Spleen (tissue), 7 donors: ENCODE results near the gene SYNGR4.

Source experiments
- CTCF ChIP-seq, 11 experiments: fragments of 200-600 bp in 7 of 11; fragments of 450-650 bp in 4 of 11; sonication (generic) in 4 of 11; IDR thresholded peaks in 8 of 11; conservative IDR thresholded peaks in 3 of 11; 1 replicate in 7 of 11; 2 replicates in 4 of 11; pipeline versions ENCODE4 v1.4.0 to v1.8.0; 2016 to 2021; ENCODE audit warnings: antibody characterized with exemption in 11 of 11, inconsistent platforms in 4 of 11, mild to moderate bottlenecking in 1 of 11
- POLR2AphosphoS5 ChIP-seq, 3 donors: sonication (generic); formaldehyde crosslinking; IDR thresholded peaks; one replicate each; pipeline ENCODE4 v1.5.1; 2017; ENCODE audit warnings: antibody characterized with exemption in 3 of 3
- donor health status: DM: no; HTN: no; CAD: no; lungs with moderate emphysema.
- donor health status: DM: no; HTN: no; CAD: no.
- donor health status: DM: no; HTN: no; CAD: no.

DNA sequence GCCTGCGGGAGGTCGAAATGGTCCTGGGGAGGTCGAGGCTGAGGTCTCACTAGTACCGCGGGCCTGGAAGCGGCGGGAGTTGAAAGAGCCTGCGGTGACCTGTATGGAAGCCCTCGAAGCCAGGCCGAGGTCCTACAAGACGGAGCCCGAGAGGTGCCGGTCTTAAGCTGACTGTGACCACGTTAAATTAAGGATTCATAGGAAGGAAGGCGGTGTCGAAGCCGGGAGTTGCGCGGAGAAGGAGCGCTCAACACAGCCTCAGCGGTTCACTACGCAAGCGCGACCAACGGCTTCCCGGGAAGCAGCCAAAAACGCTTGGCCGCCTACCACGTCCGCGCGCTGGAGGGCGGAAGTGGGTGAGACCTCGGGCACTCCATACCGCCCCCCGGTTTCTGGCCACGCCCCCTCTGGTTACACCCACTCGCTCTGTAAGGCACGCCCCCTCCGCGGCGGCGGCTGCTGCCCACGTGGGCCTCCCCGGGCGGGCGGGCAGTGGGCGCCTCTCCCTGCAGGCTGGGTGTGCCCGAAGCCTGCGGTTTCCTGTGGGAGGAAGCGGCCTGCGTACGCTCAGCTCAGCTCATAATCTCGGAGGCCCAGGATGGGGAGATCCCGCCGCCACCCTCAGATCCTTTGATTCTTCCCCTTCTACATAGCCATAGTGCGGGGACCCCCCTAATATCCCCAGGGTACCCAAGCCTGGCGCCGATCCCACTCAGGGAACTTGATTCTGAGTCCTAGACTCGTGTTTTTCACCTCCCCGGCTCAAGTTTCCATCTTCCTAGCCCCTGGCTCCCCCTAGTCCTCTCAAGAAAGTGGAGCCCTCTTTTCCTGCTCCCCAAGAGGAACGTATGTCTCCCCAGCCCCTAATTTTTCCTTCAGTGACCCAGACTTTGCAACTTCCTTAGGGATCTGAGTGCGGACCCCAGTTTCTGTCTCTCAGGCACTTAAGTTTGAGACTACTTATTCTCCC is 42.3 kb upstream of the SYNGR4 start:
- peak in 7 of 11 experiments; percentile 16 to 56 (median 42) for TF ChIP-seq CTCF (IDR thresholded peaks at IDR 0.05 in 8 of 11, conservative IDR thresholded peaks at IDR 0.05 in 3 of 11)
- TF ChIP-seq POLR2AphosphoS5 (IDR thresholded peaks at IDR 0.05): peak; percentile 97 to 99 (median 98)
